HepG2 (cell line): ENCODE measurements around the gene MFSD2B. TPM values are rescaled to one million over a fixed set of nuclear protein-coding genes. Genes with fewer than 3 reads are reported as not detected.

Source experiments
- CEBPB ChIP-seq: IDR thresholded peaks from 2 replicates; pipeline ENCODE4 v1.6.1; 2011; ENCODE audit warnings: low read depth, low read length, improper control_type of control experiment, borderline replicate concordance
- DMTF1 ChIP-seq: sonication (generic); formaldehyde crosslinking; IDR thresholded peaks from 2 replicates; pipeline ENCODE4 v1.4.0; 2020; ENCODE audit warnings: mild to moderate bottlenecking, missing genetic modification reagents
- LBX2 ChIP-seq: sonication (generic); formaldehyde crosslinking; IDR thresholded peaks from 2 replicates; pipeline ENCODE4 v1.5.0; 2020; ENCODE audit warnings: missing genetic modification reagents, mild to moderate bottlenecking, borderline replicate concordance
- PRDM10 ChIP-seq: sonication (generic); formaldehyde crosslinking; IDR thresholded peaks from 2 replicates; pipeline ENCODE4 v1.4.0; 2020; ENCODE audit warnings: low read depth, missing genetic modification reagents
- REL ChIP-seq: sonication (generic); formaldehyde crosslinking; conservative IDR thresholded peaks from 2 replicates; pipeline ENCODE4 v1.8.0; 2022; ENCODE audit warnings: mild to moderate bottlenecking, missing genetic modification reagents, moderate library complexity
- TFDP2 ChIP-seq: sonication (generic); formaldehyde crosslinking; IDR thresholded peaks from 2 replicates; pipeline ENCODE4 v1.4.0; 2020; ENCODE audit warnings: missing genetic modification reagents
- ZBTB14 ChIP-seq: sonication (generic); formaldehyde crosslinking; IDR thresholded peaks from 2 replicates; pipeline ENCODE4 v1.4.0; 2020; ENCODE audit warnings: missing genetic modification reagents
- ZBTB40 ChIP-seq, 2 experiments: fragments of 450-650 bp in 1 of 2; sonication (generic) in 1 of 2; formaldehyde crosslinking in 1 of 2; IDR thresholded peaks; 2 replicates each; pipeline versions ENCODE4 v1.6.1 to v1.8.0; 2016 to 2022; ENCODE audit warnings: antibody characterized with exemption in 1 of 2, mild to moderate bottlenecking in 1 of 2, missing genetic modification reagents in 1 of 2
- polyA plus RNA-seq, 8 experiments: library from polyadenylated mRNA; depleted of rRNA in 3 of 8; stranded (reverse) in 7 of 8; unstranded in 1 of 8; fragments of >200 nt; fragmentation: Illumina TruSeq in 4 of 8; extraction: Trizol in 4 of 8; gene quantifications; 2 replicates each; pipeline versions ENCODE4 v1.2.1 to v1.2.3, GENCODE V29; 2011 to 2016; ENCODE audit warnings: low read depth in 4 of 8, missing spikeins in 1 of 8, mixed read lengths in 1 of 8; ENCODE audit not compliant: insufficient read depth in 1 of 8
- total RNA-seq, 5 experiments: library from RNA; depleted of rRNA; stranded (reverse); fragments of >200 nt; fragmentation: Illumina TruSeq; extraction: Trizol; gene quantifications; 2 replicates each; pipeline ENCODE4 v1.2.3, GENCODE V29; 2016; ENCODE audit warnings: low read depth in 1 of 5

Gene MFSD2B
- total and polyA plus RNA-seq, 2 of the 13 experiments (the other 11 are each of a cell fraction or from before 2014, with no cell fraction given), result 0.21 to 0.93 TPM

GRCh38 chr2:24022324-24022974, 12.6 kb downstream of the MFSD2B start (continued):
- TF ChIP-seq ZBTB40 (IDR thresholded peaks at IDR 0.05), result no peak
- peak; percentile 39; the same call in 1 of the 2 replicates for TF ChIP-seq ZBTB40 (CRISPR knock-in tag; IDR thresholded peaks at IDR 0.05)
- TF ChIP-seq REL (CRISPR knock-in tag), result no peak
- TF ChIP-seq DMTF1 (CRISPR knock-in tag), result no peak
- TF ChIP-seq CEBPB, result peak; percentile 87
- no peak for TF ChIP-seq PRDM10 (CRISPR knock-in tag)
- no peak for TF ChIP-seq ZBTB14 (CRISPR knock-in tag)
- TF ChIP-seq TFDP2, result no peak
- no peak for TF ChIP-seq LBX2 (CRISPR knock-in tag)
